Activated CD4-positive, alpha-beta memory T cell treated with anti-CD3 and anti-CD28 coated beads, Interleukin-2, amount 10 ng/mL, durations not matched to agents 7 days and 5 days (primary cell): ENCODE results near the gene FASN. TPM values are rescaled to one million over a fixed set of nuclear protein-coding genes. Genes with fewer than 3 reads are reported as not detected.

Source experiments
- CTCF ChIA-PET: fragments of 350-600 bp; sonication (Branson Sonifier 250); formaldehyde crosslinking; loops from one replicate; lab custom pipeline; 2021; ENCODE audit warnings: antibody characterized with exemption, inconsistent platforms; lab: Charles Lee
- POLR2A ChIA-PET: fragments of 350-600 bp; sonication (Branson Sonifier 250); formaldehyde crosslinking; loops from one replicate; lab custom pipeline; 2021; ENCODE audit warnings: antibody characterized with exemption; lab: Charles Lee
- DNase-seq: peaks from one replicate; pipeline ENCODE4 v3.0.0-alpha.2; 2020
- H3K27ac Mint-ChIP-seq: one replicate; pipeline ENCODE4 v1.8.0; 2021; ENCODE audit warnings: mild to moderate bottlenecking, mixed read lengths
- H3K27me3 Mint-ChIP-seq: one replicate; pipeline ENCODE4 v1.8.0; 2021; ENCODE audit warnings: mixed read lengths
- H3K36me3 Mint-ChIP-seq: one replicate; pipeline ENCODE4 v1.8.0; 2021; ENCODE audit warnings: low read depth, mixed read lengths
- H3K4me1 Mint-ChIP-seq: one replicate; pipeline ENCODE4 v1.8.0; 2021; ENCODE audit warnings: mixed read lengths
- H3K4me3 Mint-ChIP-seq: one replicate; pipeline ENCODE4 v1.8.0; 2021; ENCODE audit warnings: mild to moderate bottlenecking, mixed read lengths
- H3K9me3 Mint-ChIP-seq: one replicate; pipeline ENCODE4 v1.8.0; 2021; ENCODE audit warnings: mixed read lengths
- total RNA-seq, 2 experiments: library from RNA; stranded (reverse); gene quantifications; one replicate each; pipeline ENCODE4 v1.2.3, GENCODE V29; 2021

The FASN gene
- total RNA-seq, 2 experiments from 2014 or later: 181 to 191 TPM

- peak overlapping the region; percentile 95 for H3K27ac Mint-ChIP-seq
- no peak for DNase-seq
- POLR2A ChIA-PET: interaction anchor here (0.9 to 3.4 kb wide), 10 partner anchors 10 to 97 kb away, joined by 3 to 21 read pairs (median 6); partner anchors contain the start of genes DCXR and FASN
- no peaks in the 10 kb centered on the region for H3K27me3 Mint-ChIP-seq
- no peaks in the 10 kb centered on the region for H3K36me3 Mint-ChIP-seq
- no peak overlapping the region for H3K4me3 Mint-ChIP-seq
- H3K9me3 Mint-ChIP-seq: no peaks in the 10 kb centered on the region
- H3K4me1 Mint-ChIP-seq: peaks cover 30% of the 10 kb centered on the region
- CTCF ChIA-PET: interaction anchor here (0.6 to 1.6 kb wide), 8 partner anchors 9 to 97 kb away, joined by 3 to 13 read pairs (median 4); partner anchors contain the start of gene DCXR
These were observed 29.2 kb upstream of the FASN start for GRCh38 chr17:82127315-82127595.

GRCh38 chr17:82126556-82127314 lies 28.7 kb upstream of the FASN start:
- ChIA-PET POLR2A (interaction anchor here (0.9 to 3.4 kb wide), 10 partner anchors 9 to 96 kb away, joined by 3 to 21 read pairs (median 6); partner anchors contain the start of genes DCXR and FASN), CTCF (interaction anchor here (0.6 to 1.6 kb wide), 9 partner anchors 9 to 96 kb away, joined by 3 to 13 read pairs (median 4); partner anchors contain the start of gene DCXR)
- no peaks in the 10 kb centered on the region for H3K27me3 Mint-ChIP-seq
- H3K4me3 Mint-ChIP-seq: peak overlapping the region; percentile 61
- no peaks in the 10 kb centered on the region for H3K36me3 Mint-ChIP-seq
- H3K27ac Mint-ChIP-seq: peak overlapping the region; percentile 95
- peaks cover 33% of the 10 kb centered on the region for H3K4me1 Mint-ChIP-seq
- peak; percentile 80 for DNase-seq
- H3K9me3 Mint-ChIP-seq: no peaks in the 10 kb centered on the region

- Mint-ChIP-seq H3K27ac (no peak overlapping the region), H3K4me3 (no peak overlapping the region), H3K4me1 (peaks cover 33% of the 10 kb centered on the region), H3K9me3 (no peaks in the 10 kb centered on the region), H3K27me3 (no peaks in the 10 kb centered on the region), H3K36me3 (no peaks in the 10 kb centered on the region)
- POLR2A ChIA-PET: interaction anchor here (0.9 to 1.0 kb wide), 2 partner anchors 25 to 87 kb away, joined by 3 read pairs; partner anchors contain the start of gene DCXR
- CTCF ChIA-PET: interaction anchor here (1.1 kb wide), 1 partner anchor 94 kb away, joined by 3 read pairs; no protein-coding TSS in a partner anchor
- DNase-seq: no peak
These were observed 26.1 kb upstream of the FASN start for GRCh38 chr17:82124101-82124500.

GRCh38 chr17:82121660-82122629 lies 23.9 kb upstream of the FASN start:
- POLR2A ChIA-PET: no interaction called here
- Mint-ChIP-seq H3K4me3 (no peak overlapping the region), H3K36me3 (no peaks in the 10 kb centered on the region), H3K27ac (no peak overlapping the region), H3K4me1 (peaks cover 22% of the 10 kb centered on the region), H3K9me3 (no peaks in the 10 kb centered on the region), H3K27me3 (no peaks in the 10 kb centered on the region)
- CTCF ChIA-PET: interaction anchor here (1.4 to 1.7 kb wide), 3 partner anchors 15 to 91 kb away, joined by 3 to 5 read pairs (median 5); no protein-coding TSS in a partner anchor
- DNase-seq: no peak

GRCh38 chr17:82121246-82121645 lies 23.2 kb upstream of the FASN start:
- H3K4me1 Mint-ChIP-seq: peaks cover 15% of the 10 kb centered on the region
- CTCF ChIA-PET: interaction anchor here (1.0 to 1.7 kb wide), 4 partner anchors 15 to 91 kb away, joined by 3 to 5 read pairs (median 4); no protein-coding TSS in a partner anchor
- no peak for DNase-seq
- H3K27me3 Mint-ChIP-seq: no peaks in the 10 kb centered on the region
- no peak overlapping the region for H3K4me3 Mint-ChIP-seq
- H3K36me3 Mint-ChIP-seq: no peaks in the 10 kb centered on the region
- H3K27ac Mint-ChIP-seq: no peak overlapping the region
- POLR2A ChIA-PET: no interaction called here
- no peaks in the 10 kb centered on the region for H3K9me3 Mint-ChIP-seq

DNA sequence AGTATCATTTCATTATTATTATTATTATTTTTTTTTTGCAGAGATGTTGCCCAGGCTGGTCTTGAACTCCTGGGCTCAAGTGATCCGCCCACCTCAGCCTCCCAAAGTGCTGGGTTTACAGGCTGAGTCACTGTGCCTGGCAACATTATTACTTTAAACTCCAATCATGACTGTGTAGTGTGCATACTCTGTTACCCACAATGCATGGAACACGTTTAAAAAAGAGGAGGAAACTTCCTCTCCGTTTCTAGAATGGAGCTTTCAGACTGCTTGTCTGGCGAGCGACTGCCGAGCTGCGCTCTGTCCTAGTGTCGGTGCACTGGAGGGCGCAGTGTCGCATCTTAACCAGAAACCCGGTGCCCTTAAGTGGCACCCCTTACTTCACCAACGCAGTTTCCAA lies 22.1 kb upstream of the FASN start:
- H3K36me3 Mint-ChIP-seq: no peaks in the 10 kb centered on the region
- DNase-seq: no peak
- no peak overlapping the region for H3K4me3 Mint-ChIP-seq
- no peak overlapping the region for H3K27ac Mint-ChIP-seq
- H3K4me1 Mint-ChIP-seq: peaks cover 7% of the 10 kb centered on the region
- POLR2A ChIA-PET: interaction anchor here (1.3 kb wide), 1 partner anchor 22 kb away, joined by 4 read pairs; no protein-coding TSS in a partner anchor
- H3K27me3 Mint-ChIP-seq: no peaks in the 10 kb centered on the region
- no peaks in the 10 kb centered on the region for H3K9me3 Mint-ChIP-seq
- CTCF ChIA-PET: interaction anchor here (1.4 to 1.7 kb wide), 2 partner anchors 14 to 89 kb away, joined by 3 to 5 read pairs; no protein-coding TSS in a partner anchor

- Mint-ChIP-seq H3K27me3 (no peaks in the 10 kb centered on the region), H3K4me3 (no peak overlapping the region), H3K27ac (no peak overlapping the region), H3K9me3 (no peaks in the 10 kb centered on the region), H3K4me1 (peaks cover 2% of the 10 kb centered on the region), H3K36me3 (no peaks in the 10 kb centered on the region)
- POLR2A ChIA-PET: interaction anchor here (1.3 to 2.8 kb wide), 2 partner anchors 8 to 20 kb away, joined by 4 to 7 read pairs; no protein-coding TSS in a partner anchor
- no peak for DNase-seq
- CTCF ChIA-PET: interaction anchor here (1.0 kb wide), 1 partner anchor 15 kb away, joined by 3 read pairs; no protein-coding TSS in a partner anchor
These were observed 20.9 kb upstream of the FASN start for GRCh38 chr17:82118815-82119380.

- H3K27ac Mint-ChIP-seq: no peak overlapping the region
- H3K9me3 Mint-ChIP-seq: no peaks in the 10 kb centered on the region
- H3K36me3 Mint-ChIP-seq: no peaks in the 10 kb centered on the region
- peaks cover 2% of the 10 kb centered on the region for H3K4me1 Mint-ChIP-seq
- no peak overlapping the region for H3K4me3 Mint-ChIP-seq
- no peak for DNase-seq
- no peaks in the 10 kb centered on the region for H3K27me3 Mint-ChIP-seq
- ChIA-PET CTCF (interaction anchor here (1.0 kb wide), 1 partner anchor 15 kb away, joined by 3 read pairs; no protein-coding TSS in a partner anchor), POLR2A (interaction anchor here (2.8 kb wide), 1 partner anchor 9 kb away, joined by 7 read pairs; no protein-coding TSS in a partner anchor)
These were observed 20.3 kb upstream of the FASN start for GRCh38 chr17:82118168-82118814.

DNA sequence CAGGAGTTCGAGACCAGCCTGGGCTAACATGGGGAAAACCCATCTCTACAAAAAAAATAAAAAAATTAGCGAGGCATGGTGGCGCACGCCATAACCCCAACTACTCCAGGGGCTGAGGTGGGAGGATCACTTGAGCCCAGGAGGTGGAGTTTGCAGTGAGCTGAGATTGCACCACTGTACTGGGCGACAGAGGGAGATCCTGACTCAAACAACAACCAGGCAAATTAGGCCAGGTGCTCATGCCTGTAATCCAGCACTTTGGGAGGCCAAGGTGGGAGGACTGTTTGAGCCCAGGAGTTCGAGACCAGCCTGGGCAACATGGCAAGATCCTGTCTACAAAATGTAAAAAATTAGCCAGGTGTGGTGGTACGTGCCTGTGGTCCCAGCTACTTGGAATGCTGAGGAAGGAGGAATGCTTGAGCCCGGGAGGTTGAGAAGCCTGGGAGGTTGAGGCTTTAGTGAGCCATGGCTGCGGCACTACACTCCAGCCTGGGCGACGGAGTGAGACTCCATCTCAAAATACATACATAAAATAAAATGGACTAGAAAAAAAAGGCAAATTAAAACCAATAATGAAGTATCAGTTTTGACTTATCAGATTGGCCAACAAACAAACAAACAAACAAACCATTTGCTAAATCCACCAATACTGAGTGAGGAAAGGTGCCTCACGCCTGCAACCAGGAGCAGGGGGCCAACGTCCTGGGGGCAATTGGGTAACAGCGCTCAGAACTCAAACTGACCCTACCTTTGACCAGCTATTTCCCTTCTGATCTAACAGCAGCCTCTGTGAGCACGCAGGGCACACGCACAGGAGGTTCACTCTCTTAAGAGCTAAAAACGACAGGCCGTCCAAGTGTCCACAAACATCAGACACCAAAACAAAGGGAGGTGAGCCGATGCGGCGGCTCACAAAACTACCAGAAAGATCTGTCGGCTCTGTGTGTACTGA lies 19.4 kb upstream of the FASN start:
- no peaks in the 10 kb centered on the region for H3K9me3 Mint-ChIP-seq
- no peaks in the 10 kb centered on the region for H3K36me3 Mint-ChIP-seq
- POLR2A ChIA-PET: interaction anchor here (2.8 kb wide), 1 partner anchor 9 kb away, joined by 7 read pairs; no protein-coding TSS in a partner anchor
- H3K4me1 Mint-ChIP-seq: peaks cover 2% of the 10 kb centered on the region
- no peak overlapping the region for H3K27ac Mint-ChIP-seq
- no peak for DNase-seq
- H3K4me3 Mint-ChIP-seq: no peak overlapping the region
- no peaks in the 10 kb centered on the region for H3K27me3 Mint-ChIP-seq
- CTCF ChIA-PET: interaction anchor here (0.5 to 1.5 kb wide), 3 partner anchors 11 to 227 kb away, joined by 3 to 8 read pairs (median 3); no protein-coding TSS in a partner anchor

- no peak overlapping the region for H3K27ac Mint-ChIP-seq
- no peaks in the 10 kb centered on the region for H3K4me1 Mint-ChIP-seq
- ChIA-PET CTCF (interaction anchor here (1.5 kb wide), 1 partner anchor 10 kb away, joined by 8 read pairs; no protein-coding TSS in a partner anchor), POLR2A (interaction anchor here (0.6 to 2.8 kb wide), 3 partner anchors 11 to 274 kb away, joined by 3 to 7 read pairs (median 4); no protein-coding TSS in a partner anchor)
- no peak overlapping the region for H3K4me3 Mint-ChIP-seq
- H3K36me3 Mint-ChIP-seq: no peaks in the 10 kb centered on the region
- H3K9me3 Mint-ChIP-seq: no peaks in the 10 kb centered on the region
- no peaks in the 10 kb centered on the region for H3K27me3 Mint-ChIP-seq
- DNase-seq: no peak
These were observed 18.2 kb upstream of the FASN start for GRCh38 chr17:82116246-82116645.

- DNase-seq: no peak
- no peaks in the 10 kb centered on the region for H3K9me3 Mint-ChIP-seq
- H3K4me3 Mint-ChIP-seq: no peak overlapping the region
- no peaks in the 10 kb centered on the region for H3K36me3 Mint-ChIP-seq
- no peak overlapping the region for H3K27ac Mint-ChIP-seq
- H3K27me3 Mint-ChIP-seq: no peaks in the 10 kb centered on the region
- ChIA-PET POLR2A (no interaction called here), CTCF (no interaction called here)
- H3K4me1 Mint-ChIP-seq: peaks cover 6% of the 10 kb centered on the region
These were observed 16.8 kb upstream of the FASN start for GRCh38 chr17:82114872-82115271.
